Spleen (tissue), 11 donors: ENCODE data around the gene SCUBE2. TPM values are rescaled to one million over a fixed set of nuclear protein-coding genes. Genes with fewer than 3 reads are reported as not detected.

ENCODE experiments used
- DNase-seq: peaks from one replicate; pipeline ENCODE4 v3.0.0-alpha.2; 2020
- H3K27ac ChIP-seq, 8 donors: fragments of 200-600 bp; sonication (generic) in 7 of 8; 1 replicate in 4 of 8; 2 replicates in 4 of 8; pipeline versions ENCODE4 v1.5.0 to v1.8.0; 2016 to 2021; ENCODE audit warnings: inconsistent platforms in 4 of 8, mild to moderate bottlenecking in 4 of 8, moderate library complexity in 1 of 8
- H3K27me3 ChIP-seq, 7 donors: fragments of 200-600 bp; sonication (generic) in 6 of 7; replicated peaks in 1 of 7; 1 replicate in 4 of 7; 2 replicates in 3 of 7; pipeline versions ENCODE4 v1.5.0 to v1.8.0; 2016 to 2021; ENCODE audit warnings: inconsistent platforms in 3 of 7, mild to moderate bottlenecking in 1 of 7
- H3K36me3 ChIP-seq, 6 donors: fragments of 200-600 bp; sonication (generic) in 5 of 6; 1 replicate in 4 of 6; 2 replicates in 2 of 6; pipeline versions ENCODE4 v1.5.0 to v1.8.0; 2016 to 2021; ENCODE audit warnings: inconsistent platforms in 2 of 6
- H3K4me1 ChIP-seq, 6 donors: fragments of 200-600 bp; sonication (generic) in 5 of 6; 1 replicate in 3 of 6; 2 replicates in 3 of 6; pipeline versions ENCODE4 v1.5.0 to v1.8.0; 2016 to 2021; ENCODE audit warnings: inconsistent platforms in 3 of 6
- H3K4me3 ChIP-seq, 8 donors: fragments of 200-600 bp; sonication (generic) in 7 of 8; 1 replicate in 4 of 8; 2 replicates in 4 of 8; pipeline versions ENCODE4 v1.5.0 to v1.8.0; 2016 to 2021; ENCODE audit warnings: inconsistent platforms in 4 of 8, mild to moderate bottlenecking in 4 of 8, moderate library complexity in 2 of 8
- H3K9me3 ChIP-seq, 8 donors: fragments of 200-600 bp; sonication (generic) in 7 of 8; 1 replicate in 4 of 8; 2 replicates in 4 of 8; pipeline versions ENCODE4 v1.5.0 to v1.8.0; 2016 to 2021; ENCODE audit warnings: inconsistent platforms in 4 of 8
- CTCF ChIP-seq, 11 experiments: fragments of 200-600 bp in 7 of 11; fragments of 450-650 bp in 4 of 11; sonication (generic) in 4 of 11; IDR thresholded peaks in 8 of 11; conservative IDR thresholded peaks in 3 of 11; 1 replicate in 7 of 11; 2 replicates in 4 of 11; pipeline versions ENCODE4 v1.4.0 to v1.8.0; 2016 to 2021; ENCODE audit warnings: antibody characterized with exemption in 11 of 11, inconsistent platforms in 4 of 11, mild to moderate bottlenecking in 1 of 11
- POLR2A ChIP-seq, 3 donors: fragments of 450-650 bp; IDR thresholded peaks; one replicate each; pipeline ENCODE4 v1.5.1; 2017; ENCODE audit warnings: antibody characterized with exemption in 3 of 3, mild to moderate bottlenecking in 1 of 3
- POLR2AphosphoS5 ChIP-seq, 3 donors: sonication (generic); formaldehyde crosslinking; IDR thresholded peaks; one replicate each; pipeline ENCODE4 v1.5.1; 2017; ENCODE audit warnings: antibody characterized with exemption in 3 of 3
- WGBS, 5 donors: extraction: QIAGEN DNeasy Blood & Tissue Kit in 3 of 5; methylation state at CpG; one replicate each; pipeline versions ENCODE4 v1.1.5 to v1.1.7; 2013 to 2018; 5-methylcytosine and 5-hydroxymethylcytosine counted together
- intact Hi-C: fragments of 100-400 bp; cut with DNase I; formaldehyde crosslinking; loops from one replicate; pipeline ENCODE4 v1.15.0; 2023; ENCODE audit warnings: low total_unique reads
- polyA plus RNA-seq, 3 donors: library from polyadenylated mRNA; stranded (reverse); fragments of 200-250 nt; gene quantifications; one replicate each; pipeline ENCODE4 v1.2.1, GENCODE V29; 2013
- total RNA-seq, 7 donors: library from RNA; depleted of rRNA in 3 of 7; stranded (reverse); fragments of >200 nt in 3 of 7; fragmentation: NEBNext Ultra II Directional in 4 of 7; extraction: Animal tissue kit (Norgen Biotek cat#: 25700) in 4 of 7; gene quantifications; one replicate each; pipeline versions ENCODE4 v1.1.0 to v1.2.1, GENCODE V29; 2016 to 2021
- donor health status: healthy with polysubstance abuse.
- donor health status: DM: no; HTN: no; CAD: no; lungs with moderate emphysema.
- donor health status: DM: no; HTN: no; CAD: no.
- donor health status: Bipolar disorder and iron deficiency.
- donor health status: healthy.
- donor health status: DM: no; HTN: no; CAD: no.
- donor health status: DM: yes; HTN: yes; CAD: no.

Gene SCUBE2
- total and polyA plus RNA-seq, 10 donors = 2.4 to 28.6 (median 5.7) TPM

- DNase-seq = no peak
- H3K4me3 ChIP-seq = no peak overlapping the region
- WGBS, 5 donors = 91 to 94% (median 92%) methylated on average over 3 of the region's 3 CpGs
- H3K4me1 ChIP-seq = peaks cover 0 to 20% (median 4%) of the 10 kb centered on the region in 6 donors
- intact Hi-C loops = no loop called here
- no peaks in the 10 kb centered on the region for H3K36me3 ChIP-seq
- no peaks in the 10 kb centered on the region for H3K9me3 ChIP-seq
- no peak for TF ChIP-seq POLR2AphosphoS5 (IDR thresholded peaks at IDR 0.05)
- TF ChIP-seq POLR2A (IDR thresholded peaks at IDR 0.05) = no peak
- no peak for TF ChIP-seq CTCF (IDR thresholded peaks at IDR 0.05 in 8 of 11, conservative IDR thresholded peaks at IDR 0.05 in 3 of 11)
- H3K27ac ChIP-seq = peak overlapping the region in 5 of 8 donors; percentile 34 to 71 (median 64)
- peaks cover 0 to 4% (median 0%) of the 10 kb centered on the region in 7 donors for H3K27me3 ChIP-seq
Measured at GRCh38 chr11:9038541-9038940, 52.9 kb downstream of the SCUBE2 start.

DNA sequence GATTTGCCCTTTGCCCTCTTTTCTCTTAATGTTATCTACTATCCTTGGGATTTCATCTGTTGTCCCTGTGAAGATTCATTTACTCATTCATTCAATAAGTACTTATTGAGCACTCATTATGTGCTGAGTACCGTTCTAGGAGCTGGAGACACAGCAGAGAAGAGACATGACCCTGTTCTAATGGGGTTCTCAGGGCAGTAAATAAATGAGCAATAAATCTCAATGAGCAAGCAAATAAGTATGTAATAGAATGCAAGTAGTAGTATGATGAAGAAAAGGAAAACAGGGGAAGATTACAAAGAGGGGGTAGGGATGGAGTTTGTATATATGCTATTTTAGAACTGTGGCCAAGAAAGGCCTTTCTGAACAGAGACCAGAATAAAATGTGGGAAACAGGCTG is 53.4 kb downstream of the SCUBE2 start:
- TF ChIP-seq CTCF (IDR thresholded peaks at IDR 0.05 in 8 of 11, conservative IDR thresholded peaks at IDR 0.05 in 3 of 11) = no peak
- TF ChIP-seq POLR2AphosphoS5 (IDR thresholded peaks at IDR 0.05) = no peak
- TF ChIP-seq POLR2A (IDR thresholded peaks at IDR 0.05) = no peak
- H3K36me3 ChIP-seq = no peaks in the 10 kb centered on the region
- H3K27ac ChIP-seq = peak overlapping the region in 5 of 8 donors; percentile 34 to 71 (median 63)
- no peak overlapping the region for H3K4me3 ChIP-seq
- peaks cover 0 to 4% (median 0%) of the 10 kb centered on the region in 7 donors for H3K27me3 ChIP-seq
- 63 to 78% (median 68%) methylated on average over 1 of the region's 1 CpG for WGBS, 5 donors
- H3K4me1 ChIP-seq = peaks cover 0 to 20% (median 4%) of the 10 kb centered on the region in 6 donors
- H3K9me3 ChIP-seq = no peaks in the 10 kb centered on the region
- DNase-seq = no peak
- intact Hi-C loops = no loop called here

DNA sequence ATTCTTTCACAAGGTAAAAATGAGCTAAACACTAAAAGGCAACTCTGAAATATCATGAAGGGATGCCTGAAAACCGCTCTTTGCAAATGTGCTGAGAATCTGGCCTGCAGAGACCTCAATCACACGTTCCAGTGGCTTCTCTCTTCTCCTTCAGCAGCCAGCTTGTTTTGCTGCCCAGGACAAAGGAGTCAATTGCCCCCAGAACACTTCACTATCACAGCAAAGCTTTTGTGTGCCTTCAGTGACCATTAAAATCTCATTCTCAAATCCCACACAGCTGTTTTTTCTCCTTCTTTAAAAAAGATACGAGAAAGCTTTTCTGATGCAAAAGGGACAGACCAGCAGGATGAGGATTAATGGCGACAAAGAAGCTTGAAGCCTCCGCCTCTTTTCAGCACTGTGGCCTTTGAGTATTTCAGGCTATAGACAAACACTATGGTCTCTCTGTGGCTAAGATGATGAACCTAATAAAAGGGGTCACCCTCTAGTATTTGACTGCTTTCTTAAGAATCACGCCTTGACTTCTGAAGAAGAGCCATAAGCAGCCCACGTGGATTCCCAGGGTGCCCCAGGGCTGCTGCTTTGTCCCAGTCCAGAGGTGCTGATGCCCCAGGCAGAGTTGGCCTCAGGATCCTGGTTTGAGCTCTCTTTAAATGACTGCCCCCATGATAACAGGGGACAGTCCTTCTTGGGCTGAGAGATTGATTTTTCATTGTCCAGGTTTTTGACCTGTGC is 54.2 kb downstream of the SCUBE2 start:
- intact Hi-C loops = no loop called here
- no peak for DNase-seq
- Histone ChIP-seq H3K27me3 (no peaks in the 10 kb centered on the region), H3K4me1 (peaks cover 0 to 20% (median 4%) of the 10 kb centered on the region in 6 donors), H3K27ac (peak overlapping the region in 5 of 8 donors; percentile 34 to 71 (median 63)), H3K36me3 (no peaks in the 10 kb centered on the region), H3K9me3 (no peaks in the 10 kb centered on the region), H3K4me3 (no peak overlapping the region)
- no peak for TF ChIP-seq POLR2A (IDR thresholded peaks at IDR 0.05)
- no peak for TF ChIP-seq CTCF (IDR thresholded peaks at IDR 0.05 in 8 of 11, conservative IDR thresholded peaks at IDR 0.05 in 3 of 11)
- TF ChIP-seq POLR2AphosphoS5 (IDR thresholded peaks at IDR 0.05) = no peak
- 62 to 84% (median 70%) methylated on average over 7 of the region's 7 CpGs for WGBS, 5 donors

GRCh38 chr11:9030601-9031000 is 60.8 kb downstream of the SCUBE2 start:
- intact Hi-C loops = no loop called here
- Histone ChIP-seq H3K27me3 (no peaks in the 10 kb centered on the region), H3K4me1 (no peaks in the 10 kb centered on the region), H3K4me3 (no peak overlapping the region), H3K27ac (no peak overlapping the region), H3K36me3 (no peaks in the 10 kb centered on the region), H3K9me3 (no peaks in the 10 kb centered on the region)
- 43 to 70% (median 55%) methylated on average over 4 to 5 of the region's 5 CpGs for WGBS, 5 donors
- DNase-seq = no peak
- TF ChIP-seq POLR2AphosphoS5 (IDR thresholded peaks at IDR 0.05) (no peak), CTCF (IDR thresholded peaks at IDR 0.05 in 8 of 11, conservative IDR thresholded peaks at IDR 0.05 in 3 of 11) (no peak), POLR2A (IDR thresholded peaks at IDR 0.05) (no peak)
